GM12891 (cell line): Measurements from ENCODE around the gene CDHR5.

Source experiments
- POLR2A ChIP-seq: IDR thresholded peaks from 2 replicates; pipeline ENCODE4 v1.6.1; 2011; ENCODE audit warnings: low read depth, low read length, control low read depth
- POLR2AphosphoS5 ChIP-seq: IDR thresholded peaks from 2 replicates; pipeline ENCODE4 v1.6.1; 2011; ENCODE audit warnings: low read depth, low read length, control low read depth
- SPI1 ChIP-seq: IDR thresholded peaks from 2 replicates; pipeline ENCODE4 v1.6.1; 2011; ENCODE audit warnings: low read depth, low read length, control low read depth
- TAF1 ChIP-seq: IDR thresholded peaks from 2 replicates; pipeline ENCODE4 v1.6.1; 2011; ENCODE audit warnings: low read depth, low read length, control low read depth

GRCh38 chr11:603154-603553 lies 21.6 kb downstream of the CDHR5 start:
- TF ChIP-seq POLR2A (no peak), TAF1 (no peak), POLR2AphosphoS5 (no peak), SPI1 (no peak)
